ENCODE results near the gene GTF2H4.
A peak's percentile ranks its signal among the peaks of the same experiment; 100 is the strongest.
"Not testable (repeated sequence)": the region's sequence is repeated elsewhere in the genome, so short reads cannot be mapped to it uniquely, and the experiment has no call there.

Gene GTF2H4

GRCh38 chr6:30895343-30895742 is 12.7 kb upstream of the GTF2H4 start:
- no peak for DNase-seq

DNA sequence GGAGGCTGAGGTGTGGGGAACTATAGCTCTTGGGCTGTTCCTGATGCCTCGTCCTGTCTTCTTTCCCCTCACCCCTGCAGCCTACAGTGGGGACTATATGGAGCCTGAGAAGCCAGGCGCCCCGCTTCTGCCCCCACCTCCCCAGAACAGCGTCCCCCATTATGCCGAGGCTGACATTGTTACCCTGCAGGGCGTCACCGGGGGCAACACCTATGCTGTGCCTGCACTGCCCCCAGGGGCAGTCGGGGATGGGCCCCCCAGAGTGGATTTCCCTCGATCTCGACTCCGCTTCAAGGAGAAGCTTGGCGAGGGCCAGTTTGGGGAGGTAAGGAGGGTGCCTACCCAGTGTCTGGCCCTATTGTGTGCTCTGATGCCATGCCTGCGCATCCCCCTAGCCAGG is 11.5 kb upstream of the GTF2H4 start:
- DNase-seq, result no peak

GRCh38 chr6:30897882-30898281 is 10.1 kb upstream of the GTF2H4 start:
- DNase-seq, result no peak

- DNase-seq, result no peak
Measured at GRCh38 chr6:30898750-30899360, 9.2 kb upstream of the GTF2H4 start.

DNA sequence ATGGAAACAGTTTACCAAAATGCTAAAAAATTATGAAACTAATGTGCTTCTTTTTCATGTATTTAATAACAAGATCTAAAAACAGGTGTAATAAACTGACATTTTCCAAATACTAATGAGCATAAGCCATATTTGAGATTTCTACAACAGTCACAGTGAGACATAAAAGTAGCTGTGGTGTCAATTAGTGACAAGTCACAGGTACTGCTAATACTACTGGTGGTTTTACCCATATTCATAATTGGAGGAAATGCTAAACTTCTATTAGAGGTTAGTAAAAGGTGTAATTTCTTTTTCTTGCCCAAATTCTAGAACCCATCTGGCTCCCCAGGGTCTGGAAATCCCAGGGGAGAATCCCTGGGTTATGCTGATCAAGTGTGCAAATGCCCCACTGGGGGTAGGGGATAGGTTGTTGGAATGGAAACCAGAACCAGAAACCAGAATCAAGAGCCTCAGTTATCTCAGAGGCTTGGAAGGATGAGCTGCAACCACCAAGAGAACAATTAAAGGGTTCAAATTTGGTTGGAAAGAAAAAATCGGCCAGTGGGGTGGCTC is 7.1 kb upstream of the GTF2H4 start:
- DNase-seq, result no peak

DNA sequence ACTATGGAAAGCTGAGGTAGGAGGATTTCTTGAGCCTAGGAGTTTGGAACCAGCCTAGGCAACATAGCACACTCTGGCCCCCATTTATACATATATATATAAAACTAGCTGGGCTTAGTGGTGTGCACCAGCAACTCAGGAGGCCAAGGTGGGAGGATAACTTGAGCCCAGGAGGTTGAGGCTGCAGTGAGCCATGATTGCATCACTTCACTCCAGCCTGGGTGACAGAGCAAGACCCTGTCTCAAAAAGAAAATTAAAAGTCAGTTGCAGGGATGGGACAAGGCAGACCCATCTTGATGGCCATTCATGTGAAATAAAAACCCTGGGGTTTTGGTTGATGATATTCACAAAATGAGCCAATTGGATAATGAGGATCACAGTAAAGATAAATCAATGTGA is 6.6 kb upstream of the GTF2H4 start:
- no peak for DNase-seq

DNA sequence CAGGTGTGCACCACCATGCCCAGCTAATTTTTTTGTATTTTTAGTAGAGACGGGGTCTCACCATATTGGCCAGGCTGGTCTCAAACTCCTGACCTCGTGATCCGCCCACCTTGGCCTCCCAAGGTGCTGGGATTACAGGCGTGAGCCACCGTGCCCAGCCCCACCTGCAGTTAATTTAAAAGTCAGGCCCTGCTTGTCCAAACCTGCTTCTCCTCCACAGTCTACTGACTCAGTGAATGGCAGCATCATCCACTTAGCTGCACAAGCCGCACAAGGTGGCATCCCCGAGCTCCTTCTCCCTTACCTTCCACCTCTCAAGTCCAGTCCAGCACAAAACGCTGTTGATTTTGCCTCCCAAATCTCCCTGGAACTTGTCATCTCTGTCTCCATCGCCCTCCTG is 5.8 kb upstream of the GTF2H4 start:
- DNase-seq, result not testable (repeated sequence)

DNA sequence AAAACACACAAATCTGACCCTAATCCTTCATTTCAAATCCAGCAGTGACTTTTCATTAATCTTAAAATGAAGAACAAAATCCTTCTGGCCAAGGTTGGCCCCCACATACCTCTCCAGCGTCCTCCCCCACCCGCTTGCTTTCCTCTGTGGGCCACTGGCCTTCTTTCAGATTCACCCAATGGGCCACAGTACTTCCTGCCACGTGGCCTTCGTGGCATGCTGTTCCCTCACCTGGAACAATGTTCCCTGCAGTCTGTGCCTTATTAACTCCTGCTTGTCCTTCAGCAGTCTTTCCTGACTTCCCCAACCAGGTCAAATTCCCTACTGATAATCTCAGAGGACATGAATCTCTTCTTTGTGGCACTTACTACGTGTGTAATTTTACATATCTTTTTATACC is 5.3 kb upstream of the GTF2H4 start:
- no peak for DNase-seq

- DNase-seq, result no peak
Measured at GRCh38 chr6:30903236-30903635, 4.8 kb upstream of the GTF2H4 start.

DNA sequence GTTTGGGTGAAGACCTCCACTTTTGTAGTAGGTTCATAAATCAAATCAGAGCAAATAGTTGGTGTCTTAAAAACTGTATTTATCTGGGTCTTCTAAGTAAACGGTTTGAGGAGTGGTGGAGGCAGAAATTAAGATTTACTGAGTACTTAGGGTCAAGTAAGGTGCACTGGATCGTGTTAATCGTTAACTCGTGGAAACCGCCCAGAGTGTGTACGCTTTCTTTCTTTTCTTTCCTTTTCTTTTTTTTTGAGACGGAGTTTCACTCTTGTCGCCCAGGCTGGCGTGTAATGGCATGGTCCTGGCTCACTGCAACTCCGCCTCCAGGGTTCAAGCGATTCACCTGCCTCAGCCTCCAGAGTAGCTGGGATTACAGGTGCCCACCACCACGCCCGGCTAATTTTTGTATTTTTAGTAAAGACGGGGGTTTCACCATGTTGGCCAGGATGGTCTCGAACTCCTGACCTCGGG is 683 bp upstream of the GTF2H4 start:
- DNase-seq, result not testable (repeated sequence)

GRCh38 chr6:30908700-30909099 is 693 bp downstream of the GTF2H4 start:
- DNase-seq, result no peak

DNA sequence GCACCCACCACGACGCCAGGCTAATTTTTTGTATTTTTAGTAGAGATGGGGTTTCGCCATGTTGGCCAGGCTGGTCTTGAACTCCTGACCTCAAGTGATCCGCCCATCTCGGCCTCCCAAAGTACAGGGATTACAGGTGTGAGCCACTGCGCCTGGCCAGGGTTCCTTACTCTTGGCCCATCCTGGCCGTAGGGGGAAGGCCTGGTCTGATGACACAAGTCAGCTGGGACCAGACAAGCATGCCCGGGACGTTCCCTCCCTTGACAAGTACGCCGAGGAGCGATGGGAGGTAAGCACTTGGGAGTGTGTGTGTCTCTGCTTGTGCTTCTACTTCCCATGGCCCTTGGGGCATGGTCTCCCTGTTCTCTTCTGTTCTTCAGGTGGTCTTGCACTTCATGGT is 2.5 kb downstream of the GTF2H4 start:
- not testable (repeated sequence) for DNase-seq

- no peak for DNase-seq
Measured at GRCh38 chr6:30912746-30913520, 4.9 kb downstream of the GTF2H4 start.

DNA sequence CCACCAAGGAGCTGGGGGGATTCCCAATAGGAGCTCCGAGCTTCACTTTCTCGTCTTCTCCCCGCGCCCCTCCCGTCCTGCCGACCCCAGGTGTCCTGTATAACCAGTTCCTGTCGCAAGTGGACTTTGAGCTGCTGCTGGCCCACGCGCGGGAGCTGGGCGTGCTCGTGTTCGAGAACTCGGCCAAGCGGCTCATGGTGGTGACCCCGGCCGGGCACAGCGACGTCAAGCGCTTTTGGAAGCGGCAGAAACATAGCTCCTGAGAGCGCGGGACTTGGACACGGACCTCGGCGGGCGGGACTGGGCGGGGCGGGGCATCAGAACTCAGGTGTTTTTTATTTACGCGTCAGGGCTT is 5.7 kb downstream of the GTF2H4 start:
- DNase-seq, result no peak

DNA sequence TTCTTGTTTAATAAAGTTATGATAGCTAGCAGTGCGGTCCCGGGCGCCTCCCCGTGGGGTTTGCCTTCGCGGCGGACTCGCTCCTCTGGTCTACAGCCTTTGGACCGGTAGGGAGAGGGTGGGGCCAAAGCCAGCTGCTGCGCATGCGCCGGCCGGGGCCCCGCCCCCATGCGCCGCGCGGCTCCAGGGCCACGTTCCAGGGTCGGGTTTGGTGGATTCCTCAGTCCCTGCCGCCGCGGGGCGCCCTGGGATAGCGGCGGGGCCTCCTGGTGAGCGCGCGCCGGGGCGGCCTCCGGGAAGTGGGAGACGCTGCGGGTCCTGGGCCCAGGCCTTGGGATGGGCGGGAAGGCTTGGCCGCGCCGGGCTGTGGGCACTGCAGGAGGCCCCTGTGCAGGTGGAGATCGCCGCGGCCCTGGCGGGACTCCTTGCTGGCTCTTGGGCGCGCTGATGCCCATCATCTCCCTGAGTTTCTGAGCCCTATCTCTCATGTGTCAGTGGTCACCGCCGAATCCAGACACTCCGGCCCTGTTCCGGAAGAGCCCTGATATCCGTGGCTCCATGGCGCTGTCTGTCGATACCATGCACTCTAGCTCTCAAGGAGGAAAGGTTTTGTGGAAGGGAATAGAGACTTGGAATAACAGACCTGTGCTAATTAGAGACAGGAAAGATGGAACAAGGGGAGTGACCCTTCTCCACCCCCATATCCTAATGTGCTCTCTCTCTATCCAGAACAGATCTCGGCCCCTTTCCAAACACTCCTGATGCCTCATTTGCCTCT is 6.3 kb downstream of the GTF2H4 start, which contains the start of gene VARS2:
Gene VARS2, plus strand, starts transcription at position 163 of the 778 bp plus-strand sequence. Its CDS starts 599 bp downstream, at position 762.
- DNase-seq, result peak; percentile 75 to 83

GRCh38 chr6:30914854-30915590 is 7.0 kb downstream of the GTF2H4 start:
- no peak for DNase-seq

GRCh38 chr6:30915591-30915946 is 7.6 kb downstream of the GTF2H4 start:
- peak; percentile 36 to 37 for DNase-seq

DNA sequence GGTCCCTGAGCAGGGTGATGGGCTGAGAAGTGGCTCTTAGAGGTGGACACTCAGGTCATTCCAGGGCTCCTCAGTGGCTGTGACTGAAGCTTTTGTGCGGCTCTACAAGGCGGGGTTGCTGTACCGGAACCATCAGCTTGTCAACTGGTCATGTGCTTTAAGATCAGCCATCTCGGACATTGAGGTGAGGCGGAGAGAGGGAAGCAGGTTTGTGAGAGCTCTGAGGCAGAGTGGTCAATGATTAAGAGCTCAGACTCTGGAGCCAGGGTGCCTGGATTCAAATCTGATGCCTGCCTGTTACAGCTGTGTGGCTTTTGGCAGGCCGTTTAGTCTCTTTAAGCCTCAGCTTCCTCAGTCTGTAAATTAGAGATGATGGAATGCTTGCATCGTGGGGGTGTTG is 9.0 kb downstream of the GTF2H4 start:
- no peak for DNase-seq

- no peak for DNase-seq
Measured at GRCh38 chr6:30917487-30917886, 9.5 kb downstream of the GTF2H4 start.

DNA sequence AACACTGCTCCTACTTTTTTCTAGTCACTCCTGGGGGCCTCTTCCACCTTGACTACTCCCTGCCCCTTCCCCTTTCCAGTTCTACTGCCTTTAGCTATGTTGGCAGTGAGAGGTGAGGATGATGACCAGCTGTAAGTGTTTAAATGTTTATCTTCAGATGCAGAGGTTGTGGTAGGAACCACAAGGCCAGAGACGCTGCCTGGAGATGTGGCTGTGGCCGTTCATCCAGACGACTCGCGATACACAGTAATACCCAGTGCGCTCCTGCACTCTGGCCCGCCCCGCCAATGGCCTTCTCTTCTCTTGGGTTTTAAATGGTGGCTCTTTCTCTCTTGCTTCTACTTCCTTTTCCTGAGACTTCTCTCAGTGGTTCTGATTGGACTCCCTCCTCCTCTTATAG is 10.7 kb downstream of the GTF2H4 start:
- no peak for DNase-seq

GRCh38 chr6:30922447-30922852 is 14.4 kb downstream of the GTF2H4 start:
- DNase-seq, result no peak

DNA sequence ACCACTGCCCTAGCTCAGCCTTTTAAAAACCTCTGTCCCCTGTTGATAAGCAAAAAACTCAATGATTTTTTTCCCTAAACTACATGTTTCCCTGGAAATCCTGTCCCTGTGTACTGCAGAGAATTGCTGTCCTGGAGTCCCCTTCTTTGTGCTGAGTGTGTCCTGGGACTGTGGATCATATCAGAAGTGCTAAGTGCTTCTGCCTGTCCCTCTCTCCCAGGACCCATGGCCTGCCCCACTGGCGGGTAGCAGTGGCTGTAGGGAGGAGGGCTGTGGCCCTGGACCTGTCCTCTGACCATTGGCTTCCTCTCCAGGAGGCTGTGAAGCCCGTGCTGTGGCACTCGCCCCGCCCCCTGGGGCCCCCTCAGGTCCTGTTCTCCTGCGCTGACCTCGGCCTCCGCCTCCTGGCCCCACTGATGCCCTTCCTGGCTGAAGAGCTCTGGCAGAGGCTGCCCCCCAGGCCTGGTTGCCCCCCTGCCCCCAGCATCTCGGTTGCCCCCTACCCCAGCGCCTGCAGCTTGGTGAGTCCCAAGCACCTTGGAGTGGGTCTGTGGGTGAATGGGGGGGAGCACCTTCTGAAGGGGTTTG is 16.1 kb downstream of the GTF2H4 start:
- DNase-seq, result not testable (repeated sequence)
